Fibroblast of lung (primary cell): ENCODE measurements around the gene PRPF38A. TPM values are rescaled to one million over a fixed set of nuclear protein-coding genes. Genes with fewer than 3 reads are reported as not detected.

Source experiments
- DNase-seq, 2 donors: peaks; one replicate each; pipeline versions ENCODE4 v3.0.0 to v3.0.0-alpha.2; 2010; ENCODE audit warnings: low read depth in 2 of 2
- H2AFZ ChIP-seq: 2 replicates; pipeline ENCODE4 v1.5.1; 2012; ENCODE audit warnings: low read length, control low read depth, inconsistent platforms
- H3K27ac ChIP-seq: 2 replicates; pipeline ENCODE4 v1.5.1; 2011; ENCODE audit warnings: low read length, control low read depth; ENCODE audit not compliant: insufficient read depth
- H3K27me3 ChIP-seq: 2 replicates; pipeline ENCODE4 v1.5.1; 2011; ENCODE audit warnings: mild to moderate bottlenecking, low read length; ENCODE audit not compliant: control insufficient read depth, insufficient read depth
- H3K36me3 ChIP-seq: 2 replicates; pipeline ENCODE4 v1.5.1; 2011; ENCODE audit warnings: low read length; ENCODE audit not compliant: control insufficient read depth, insufficient read depth
- H3K4me1 ChIP-seq: 2 replicates; pipeline ENCODE4 v1.5.1; 2011; ENCODE audit warnings: low read length; ENCODE audit not compliant: control insufficient read depth, insufficient read depth; ENCODE audit errors: extremely low read depth
- H3K4me2 ChIP-seq: 2 replicates; pipeline ENCODE4 v1.5.1; 2011; ENCODE audit warnings: low read length, control low read depth; ENCODE audit not compliant: insufficient read depth; ENCODE audit errors: extremely low read depth
- H3K4me3 ChIP-seq, 4 experiments: fragments of 200-600 bp in 1 of 4; sonication (generic) in 1 of 4; replicated peaks in 1 of 4; 2 replicates each; pipeline ENCODE4 v1.5.1; 2011 to 2016; ENCODE audit warnings: low read length in 4 of 4, low read depth in 3 of 4, mild to moderate bottlenecking in 3 of 4, control low read depth in 2 of 4, inconsistent platforms in 1 of 4, mixed read lengths in 1 of 4; ENCODE audit not compliant: insufficient read depth in 1 of 4; ENCODE audit errors: control extremely low read depth in 1 of 4
- H3K79me2 ChIP-seq: 2 replicates; pipeline ENCODE4 v1.5.1; 2012; ENCODE audit warnings: mild to moderate bottlenecking, low read length, inconsistent platforms; ENCODE audit not compliant: control insufficient read depth, insufficient read depth
- H3K9ac ChIP-seq: 2 replicates; pipeline ENCODE4 v1.5.1; 2011; ENCODE audit warnings: mild to moderate bottlenecking, low read length, control low read depth; ENCODE audit not compliant: insufficient read depth
- H3K9me3 ChIP-seq: 2 replicates; pipeline ENCODE4 v1.5.1; 2012; ENCODE audit warnings: low read depth, low read length; ENCODE audit not compliant: control insufficient read depth, insufficient read depth
- H4K20me1 ChIP-seq: 2 replicates; pipeline ENCODE4 v1.5.1; 2011; ENCODE audit warnings: low read length; ENCODE audit not compliant: control insufficient read depth, insufficient read depth; ENCODE audit errors: extremely low read depth
- CTCF ChIP-seq, 2 donors: IDR thresholded peaks in 1 of 2; conservative IDR thresholded peaks in 1 of 2; 1 replicate in 1 of 2; 2 replicates in 1 of 2; pipeline ENCODE4 v1.5.1; 2011 to 2012; ENCODE audit warnings: low read length in 2 of 2, control low read depth in 1 of 2, inconsistent platforms in 1 of 2, low read depth in 1 of 2, mild to moderate bottlenecking in 1 of 2
- EZH2 ChIP-seq: IDR thresholded peaks from 2 replicates; pipeline ENCODE4 v1.5.1; 2012; ENCODE audit warnings: low read length, control low read depth, mild to moderate bottlenecking; ENCODE audit errors: missing control alignments
- polyA plus RNA-seq, 2 donors: library from polyadenylated mRNA; depleted of rRNA in 1 of 2; stranded (reverse) in 1 of 2; unstranded in 1 of 2; fragments of >200 nt; gene quantifications; 2 replicates each; pipeline ENCODE4 v1.2.1, GENCODE V29; 2011 to 2012; ENCODE audit warnings: missing spikeins in 1 of 2
- total RNA-seq: library from RNA; depleted of rRNA; stranded (reverse); fragments of >200 nt; gene quantifications from 2 replicates; pipeline ENCODE4 v1.2.1, GENCODE V29; 2014

The PRPF38A gene
- total and polyA plus RNA-seq, 2 donors (not counting 1 experiment from before 2014, with no cell fraction given): 7.3 to 22.4 TPM

GRCh38 chr1:52385376-52385775 lies 19.0 kb upstream of the PRPF38A start:
- Histone ChIP-seq H2AFZ (no peak overlapping the region), H3K9me3 (no peaks in the 10 kb centered on the region), H3K27ac (no peak overlapping the region), H3K4me3 (no peak overlapping the region), H3K4me2 (no peak overlapping the region), H4K20me1 (no peaks in the 10 kb centered on the region), H3K4me1 (no peaks in the 10 kb centered on the region), H3K9ac (no peak overlapping the region), H3K27me3 (no peaks in the 10 kb centered on the region), H3K79me2 (no peaks in the 10 kb centered on the region), H3K36me3 (peaks cover 4% of the 10 kb centered on the region)
- DNase-seq: no peak
- TF ChIP-seq EZH2 (no peak), CTCF (conservative IDR thresholded peaks at IDR 0.05 in 1 of 2, IDR thresholded peaks at IDR 0.05 in 1 of 2; ENCODE audit: low read depth in 1 of 2, low read length in 2 of 2) (no peak)

- Histone ChIP-seq H3K79me2 (no peaks in the 10 kb centered on the region), H3K27ac (no peak overlapping the region), H2AFZ (no peak overlapping the region), H4K20me1 (no peaks in the 10 kb centered on the region), H3K9ac (no peak overlapping the region), H3K27me3 (no peaks in the 10 kb centered on the region), H3K36me3 (peaks cover 4% of the 10 kb centered on the region), H3K4me1 (no peaks in the 10 kb centered on the region), H3K4me3 (no peak overlapping the region), H3K4me2 (no peak overlapping the region), H3K9me3 (no peaks in the 10 kb centered on the region)
- TF ChIP-seq CTCF (conservative IDR thresholded peaks at IDR 0.05 in 1 of 2, IDR thresholded peaks at IDR 0.05 in 1 of 2; ENCODE audit: low read depth in 1 of 2, low read length in 2 of 2) (no peak), EZH2 (no peak)
- no peak for DNase-seq
Measured at GRCh38 chr1:52386458-52386857, 17.9 kb upstream of the PRPF38A start.

- Histone ChIP-seq H2AFZ (no peak overlapping the region), H3K4me3 (no peak overlapping the region), H3K27me3 (no peaks in the 10 kb centered on the region), H3K27ac (no peak overlapping the region), H3K79me2 (no peaks in the 10 kb centered on the region), H3K9ac (no peak overlapping the region), H3K9me3 (no peaks in the 10 kb centered on the region), H3K36me3 (peaks cover 3% of the 10 kb centered on the region), H3K4me2 (no peak overlapping the region), H4K20me1 (no peaks in the 10 kb centered on the region), H3K4me1 (no peaks in the 10 kb centered on the region)
- no peak for DNase-seq
- TF ChIP-seq EZH2 (no peak), CTCF (conservative IDR thresholded peaks at IDR 0.05 in 1 of 2, IDR thresholded peaks at IDR 0.05 in 1 of 2; ENCODE audit: low read depth in 1 of 2, low read length in 2 of 2) (no peak)
Measured at GRCh38 chr1:52393174-52393573, 11.2 kb upstream of the PRPF38A start.
